ENCODE measurements around the gene IGF1.

IGF1 gene

GRCh38 chr12:102374190-102374589, 106.2 kb downstream of the IGF1 start:
- Histone ChIP-seq H3K9me3 (ENCODE audit: control insufficient read depth, insufficient read depth, low read depth, low read length) (no peaks in the 10 kb centered on the region), H3K27ac (ENCODE audit: extremely low read depth, low read depth, low read length) (no peak overlapping the region), H3K4me3 (ENCODE audit: low read depth, low read length) (no peak overlapping the region), H3K4me1 (ENCODE audit: control insufficient read depth, insufficient read depth, low read length) (no peaks in the 10 kb centered on the region), H3K36me3 (ENCODE audit: control insufficient read depth in 2 of 2, insufficient read depth in 1 of 2, low read length in 2 of 2) (no peaks in the 10 kb centered on the region)
- CTCF ChIA-PET, result no interaction called here
- no peak for TF ChIP-seq ZNF302 (tag by site-specific recombination; IDR thresholded peaks at IDR 0.05; ENCODE audit: low read depth)
- no peak for TF ChIP-seq SP7 (tag by site-specific recombination; IDR thresholded peaks at IDR 0.05)
- TF ChIP-seq ZNF555 (tag by site-specific recombination; conservative IDR thresholded peaks at IDR 0.05), result no peak
- TF ChIP-seq ZNF416 (tag by site-specific recombination; IDR thresholded peaks at IDR 0.05), result no peak
- no peak for TF ChIP-seq ZNF585B (tag by site-specific recombination; IDR thresholded peaks at IDR 0.05)
- TF ChIP-seq, protein P1, sequence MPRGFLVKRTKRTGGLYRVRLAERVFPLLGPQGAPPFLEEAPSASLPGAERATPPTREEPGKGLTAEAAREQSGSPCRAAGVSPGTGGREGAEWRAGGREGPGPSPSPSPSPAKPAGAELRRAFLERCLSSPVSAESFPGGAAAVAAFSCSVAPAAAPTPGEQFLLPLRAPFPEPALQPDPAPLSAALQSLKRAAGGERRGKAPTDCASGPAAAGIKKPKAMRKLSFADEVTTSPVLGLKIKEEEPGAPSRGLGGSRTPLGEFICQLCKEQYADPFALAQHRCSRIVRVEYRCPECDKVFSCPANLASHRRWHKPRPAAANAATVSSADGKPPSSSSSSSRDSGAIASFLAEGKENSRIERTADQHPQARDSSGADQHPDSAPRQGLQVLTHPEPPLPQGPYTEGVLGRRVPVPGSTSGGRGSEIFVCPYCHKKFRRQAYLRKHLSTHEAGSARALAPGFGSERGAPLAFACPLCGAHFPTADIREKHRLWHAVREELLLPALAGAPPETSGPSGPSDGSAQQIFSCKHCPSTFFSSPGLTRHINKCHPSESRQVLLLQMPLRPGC (tag by site-specific recombination; IDR thresholded peaks at IDR 0.05), result no peak
- no peak for TF ChIP-seq ZNF677 (tag by site-specific recombination; IDR thresholded peaks at IDR 0.05)
- no peak for TF ChIP-seq TSHZ1 (tag by site-specific recombination; IDR thresholded peaks at IDR 0.05; ENCODE audit: borderline replicate concordance)
- no peak for TF ChIP-seq ZNF350 (tag by site-specific recombination; IDR thresholded peaks at IDR 0.05)
- TF ChIP-seq, protein P2, sequence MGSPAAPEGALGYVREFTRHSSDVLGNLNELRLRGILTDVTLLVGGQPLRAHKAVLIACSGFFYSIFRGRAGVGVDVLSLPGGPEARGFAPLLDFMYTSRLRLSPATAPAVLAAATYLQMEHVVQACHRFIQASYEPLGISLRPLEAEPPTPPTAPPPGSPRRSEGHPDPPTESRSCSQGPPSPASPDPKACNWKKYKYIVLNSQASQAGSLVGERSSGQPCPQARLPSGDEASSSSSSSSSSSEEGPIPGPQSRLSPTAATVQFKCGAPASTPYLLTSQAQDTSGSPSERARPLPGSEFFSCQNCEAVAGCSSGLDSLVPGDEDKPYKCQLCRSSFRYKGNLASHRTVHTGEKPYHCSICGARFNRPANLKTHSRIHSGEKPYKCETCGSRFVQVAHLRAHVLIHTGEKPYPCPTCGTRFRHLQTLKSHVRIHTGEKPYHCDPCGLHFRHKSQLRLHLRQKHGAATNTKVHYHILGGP (tag by site-specific recombination; IDR thresholded peaks at IDR 0.05), result no peak
- TF ChIP-seq ZNF571 (tag by site-specific recombination; IDR thresholded peaks at IDR 0.05), result no peak
- no peak for TF ChIP-seq ZNF175 (tag by site-specific recombination; IDR thresholded peaks at IDR 0.05)
- TF ChIP-seq ZNF114 (tag by site-specific recombination; IDR thresholded peaks at IDR 0.05), result no peak
- no peak for TF ChIP-seq ZNF140 (tag by site-specific recombination; IDR thresholded peaks at IDR 0.05)
- POLR2A ChIA-PET, result no interaction called here

DNA sequence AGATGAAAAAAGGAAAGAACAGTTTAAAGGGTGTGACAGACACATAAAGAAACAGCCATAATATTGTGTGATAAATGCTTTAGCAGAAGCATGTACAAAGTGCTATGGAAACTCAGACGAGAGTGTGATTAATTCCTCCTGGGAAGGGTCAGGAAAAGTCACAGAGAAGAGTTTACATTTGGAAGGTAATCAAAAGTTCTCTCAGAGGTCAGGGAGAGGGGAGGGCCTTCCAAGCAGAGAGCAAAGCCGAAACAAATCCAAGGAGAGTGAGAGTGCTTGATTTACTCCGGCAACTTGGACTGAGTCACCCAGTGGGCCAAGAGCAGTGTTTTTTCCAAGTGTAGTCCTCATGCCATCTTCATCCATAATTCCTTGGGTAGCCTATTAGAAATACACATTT, 108.3 kb downstream of the IGF1 start:
- ChIA-PET POLR2A (no interaction called here), CTCF (no interaction called here)
- H3K4me3 ChIP-seq (ENCODE audit: low read depth, low read length), result no peak overlapping the region
- no peak overlapping the region for H3K27ac ChIP-seq (ENCODE audit: extremely low read depth, low read depth, low read length)
- H3K9me3 ChIP-seq (ENCODE audit: control insufficient read depth, insufficient read depth, low read depth, low read length), result no peaks in the 10 kb centered on the region
- no peaks in the 10 kb centered on the region for H3K4me1 ChIP-seq (ENCODE audit: control insufficient read depth, insufficient read depth, low read length)
- no peaks in the 10 kb centered on the region for H3K36me3 ChIP-seq (ENCODE audit: control insufficient read depth in 2 of 2, insufficient read depth in 1 of 2, low read length in 2 of 2)
- no peak for TF ChIP-seq GLI4 (tag by site-specific recombination; IDR thresholded peaks at IDR 0.05)
- TF ChIP-seq HOXD13 (CRISPR knock-in tag; IDR thresholded peaks at IDR 0.05; ENCODE audit: borderline replicate concordance), result no peak
- no peak for TF ChIP-seq ZNF830 (tag by site-specific recombination; IDR thresholded peaks at IDR 0.05; ENCODE audit: low read depth)
- TF ChIP-seq, protein P3, sequence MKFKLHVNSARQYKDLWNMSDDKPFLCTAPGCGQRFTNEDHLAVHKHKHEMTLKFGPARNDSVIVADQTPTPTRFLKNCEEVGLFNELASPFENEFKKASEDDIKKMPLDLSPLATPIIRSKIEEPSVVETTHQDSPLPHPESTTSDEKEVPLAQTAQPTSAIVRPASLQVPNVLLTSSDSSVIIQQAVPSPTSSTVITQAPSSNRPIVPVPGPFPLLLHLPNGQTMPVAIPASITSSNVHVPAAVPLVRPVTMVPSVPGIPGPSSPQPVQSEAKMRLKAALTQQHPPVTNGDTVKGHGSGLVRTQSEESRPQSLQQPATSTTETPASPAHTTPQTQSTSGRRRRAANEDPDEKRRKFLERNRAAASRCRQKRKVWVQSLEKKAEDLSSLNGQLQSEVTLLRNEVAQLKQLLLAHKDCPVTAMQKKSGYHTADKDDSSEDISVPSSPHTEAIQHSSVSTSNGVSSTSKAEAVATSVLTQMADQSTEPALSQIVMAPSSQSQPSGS (tag by site-specific recombination; IDR thresholded peaks at IDR 0.05; ENCODE audit: low read depth), result no peak
- TF ChIP-seq ZSCAN5A (tag by site-specific recombination; IDR thresholded peaks at IDR 0.05), result no peak
- no peak for TF ChIP-seq ZSCAN23 (tag by site-specific recombination; IDR thresholded peaks at IDR 0.05)
- TF ChIP-seq ZNF571 (tag by site-specific recombination; IDR thresholded peaks at IDR 0.05), result no peak
- no peak for TF ChIP-seq ZNF530 (tag by site-specific recombination; IDR thresholded peaks at IDR 0.05; ENCODE audit: low read depth)
- TF ChIP-seq ZBTB7A (tag by site-specific recombination; IDR thresholded peaks at IDR 0.05; ENCODE audit: low read depth), result no peak
- TF ChIP-seq WT1 (tag by site-specific recombination; IDR thresholded peaks at IDR 0.05), result no peak
- TF ChIP-seq KLF10 (tag by site-specific recombination; IDR thresholded peaks at IDR 0.05), result no peak
- TF ChIP-seq, protein P4, sequence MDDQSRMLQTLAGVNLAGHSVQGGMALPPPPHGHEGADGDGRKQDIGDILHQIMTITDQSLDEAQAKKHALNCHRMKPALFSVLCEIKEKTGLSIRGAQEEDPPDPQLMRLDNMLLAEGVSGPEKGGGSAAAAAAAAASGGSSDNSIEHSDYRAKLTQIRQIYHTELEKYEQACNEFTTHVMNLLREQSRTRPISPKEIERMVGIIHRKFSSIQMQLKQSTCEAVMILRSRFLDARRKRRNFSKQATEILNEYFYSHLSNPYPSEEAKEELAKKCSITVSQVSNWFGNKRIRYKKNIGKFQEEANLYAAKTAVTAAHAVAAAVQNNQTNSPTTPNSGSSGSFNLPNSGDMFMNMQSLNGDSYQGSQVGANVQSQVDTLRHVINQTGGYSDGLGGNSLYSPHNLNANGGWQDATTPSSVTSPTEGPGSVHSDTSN (CRISPR knock-in tag; IDR thresholded peaks at IDR 0.05), result no peak
- no peak for TF ChIP-seq SP3 (tag by site-specific recombination; IDR thresholded peaks at IDR 0.05)

Data from HEK293 (cell line).